ENCODE measurements around the gene GRM8.

The GRM8 gene

GRCh38 chr7:127177156-127177555, 75.6 kb downstream of the GRM8 start:
- no peak overlapping the region for H3K9ac ChIP-seq (ENCODE audit: insufficient read length, low read depth)
- no peak overlapping the region for H3K4me3 ChIP-seq (ENCODE audit: insufficient read length, low read depth)
- no peaks in the 10 kb centered on the region for H3K4me1 ChIP-seq (ENCODE audit: insufficient read depth, insufficient read length)
- H3K36me3 ChIP-seq (ENCODE audit: insufficient read depth, insufficient read length, low read length): no peaks in the 10 kb centered on the region
- TF ChIP-seq YY1 (IDR thresholded peaks at IDR 0.05; ENCODE audit: insufficient read depth, insufficient read length) (no peak), SUZ12 (IDR thresholded peaks at IDR 0.05; ENCODE audit: extremely low read depth, insufficient read depth, insufficient read length) (no peak), ZNF274 (IDR thresholded peaks at IDR 0.05; ENCODE audit: low read depth, low read length) (no peak)
- no peaks in the 10 kb centered on the region for H3K27me3 ChIP-seq (ENCODE audit: insufficient read depth, insufficient read length)
- DNase-seq (ENCODE audit: low read depth, low spot score): no peak
- H3K9me3 ChIP-seq (ENCODE audit: insufficient read depth, low read length): no peaks in the 10 kb centered on the region

- Histone ChIP-seq H3K4me3 (ENCODE audit: insufficient read length, low read depth) (no peak overlapping the region), H3K4me1 (ENCODE audit: insufficient read depth, insufficient read length) (no peaks in the 10 kb centered on the region), H3K27me3 (ENCODE audit: insufficient read depth, insufficient read length) (no peaks in the 10 kb centered on the region), H3K9me3 (ENCODE audit: insufficient read depth, low read length) (no peaks in the 10 kb centered on the region), H3K36me3 (ENCODE audit: insufficient read depth, insufficient read length, low read length) (no peaks in the 10 kb centered on the region), H3K9ac (ENCODE audit: insufficient read length, low read depth) (no peak overlapping the region)
- no peak for DNase-seq (ENCODE audit: low read depth, low spot score)
- TF ChIP-seq ZNF274 (IDR thresholded peaks at IDR 0.05; ENCODE audit: low read depth, low read length) (no peak), SUZ12 (IDR thresholded peaks at IDR 0.05; ENCODE audit: extremely low read depth, insufficient read depth, insufficient read length) (no peak), YY1 (IDR thresholded peaks at IDR 0.05; ENCODE audit: insufficient read depth, insufficient read length) (no peak)
Observed at GRCh38 chr7:127162366-127162765, 90.4 kb downstream of the GRM8 start.

GRCh38 chr7:127158659-127159058, 94.1 kb downstream of the GRM8 start:
- DNase-seq (ENCODE audit: low read depth, low spot score): peak; percentile 13
- Histone ChIP-seq H3K36me3 (ENCODE audit: insufficient read depth, insufficient read length, low read length) (no peaks in the 10 kb centered on the region), H3K4me3 (ENCODE audit: insufficient read length, low read depth) (no peak overlapping the region), H3K9ac (ENCODE audit: insufficient read length, low read depth) (no peak overlapping the region), H3K4me1 (ENCODE audit: insufficient read depth, insufficient read length) (no peaks in the 10 kb centered on the region), H3K27me3 (ENCODE audit: insufficient read depth, insufficient read length) (no peaks in the 10 kb centered on the region), H3K9me3 (ENCODE audit: insufficient read depth, low read length) (no peaks in the 10 kb centered on the region)
- TF ChIP-seq YY1 (IDR thresholded peaks at IDR 0.05; ENCODE audit: insufficient read depth, insufficient read length): no peak
- no peak for TF ChIP-seq ZNF274 (IDR thresholded peaks at IDR 0.05; ENCODE audit: low read depth, low read length)
- TF ChIP-seq SUZ12 (IDR thresholded peaks at IDR 0.05; ENCODE audit: extremely low read depth, insufficient read depth, insufficient read length): no peak

- no peak overlapping the region for H3K4me3 ChIP-seq (ENCODE audit: insufficient read length, low read depth)
- DNase-seq (ENCODE audit: low read depth, low spot score): no peak
- no peaks in the 10 kb centered on the region for H3K27me3 ChIP-seq (ENCODE audit: insufficient read depth, insufficient read length)
- H3K4me1 ChIP-seq (ENCODE audit: insufficient read depth, insufficient read length): no peaks in the 10 kb centered on the region
- H3K36me3 ChIP-seq (ENCODE audit: insufficient read depth, insufficient read length, low read length): no peaks in the 10 kb centered on the region
- H3K9ac ChIP-seq (ENCODE audit: insufficient read length, low read depth): no peak overlapping the region
- no peaks in the 10 kb centered on the region for H3K9me3 ChIP-seq (ENCODE audit: insufficient read depth, low read length)
- TF ChIP-seq SUZ12 (IDR thresholded peaks at IDR 0.05; ENCODE audit: extremely low read depth, insufficient read depth, insufficient read length) (no peak), YY1 (IDR thresholded peaks at IDR 0.05; ENCODE audit: insufficient read depth, insufficient read length) (no peak), ZNF274 (IDR thresholded peaks at IDR 0.05; ENCODE audit: low read depth, low read length) (no peak)
Observed at GRCh38 chr7:127154958-127155357, 97.8 kb downstream of the GRM8 start.

GRCh38 chr7:127154101-127154500, 98.6 kb downstream of the GRM8 start:
- no peak overlapping the region for H3K9ac ChIP-seq (ENCODE audit: insufficient read length, low read depth)
- no peaks in the 10 kb centered on the region for H3K36me3 ChIP-seq (ENCODE audit: insufficient read depth, insufficient read length, low read length)
- no peak for DNase-seq (ENCODE audit: low read depth, low spot score)
- no peaks in the 10 kb centered on the region for H3K9me3 ChIP-seq (ENCODE audit: insufficient read depth, low read length)
- H3K4me3 ChIP-seq (ENCODE audit: insufficient read length, low read depth): no peak overlapping the region
- H3K27me3 ChIP-seq (ENCODE audit: insufficient read depth, insufficient read length): no peaks in the 10 kb centered on the region
- H3K4me1 ChIP-seq (ENCODE audit: insufficient read depth, insufficient read length): no peaks in the 10 kb centered on the region
- TF ChIP-seq ZNF274 (IDR thresholded peaks at IDR 0.05; ENCODE audit: low read depth, low read length): no peak
- no peak for TF ChIP-seq SUZ12 (IDR thresholded peaks at IDR 0.05; ENCODE audit: extremely low read depth, insufficient read depth, insufficient read length)
- no peak for TF ChIP-seq YY1 (IDR thresholded peaks at IDR 0.05; ENCODE audit: insufficient read depth, insufficient read length)

- TF ChIP-seq SUZ12 (IDR thresholded peaks at IDR 0.05; ENCODE audit: extremely low read depth, insufficient read depth, insufficient read length): no peak
- TF ChIP-seq YY1 (IDR thresholded peaks at IDR 0.05; ENCODE audit: insufficient read depth, insufficient read length): no peak
- TF ChIP-seq ZNF274 (IDR thresholded peaks at IDR 0.05; ENCODE audit: low read depth, low read length): no peak
- Histone ChIP-seq H3K36me3 (ENCODE audit: insufficient read depth, insufficient read length, low read length) (no peaks in the 10 kb centered on the region), H3K9ac (ENCODE audit: insufficient read length, low read depth) (no peak overlapping the region), H3K9me3 (ENCODE audit: insufficient read depth, low read length) (no peaks in the 10 kb centered on the region), H3K4me1 (ENCODE audit: insufficient read depth, insufficient read length) (no peaks in the 10 kb centered on the region), H3K27me3 (ENCODE audit: insufficient read depth, insufficient read length) (no peaks in the 10 kb centered on the region), H3K4me3 (ENCODE audit: insufficient read length, low read depth) (no peak overlapping the region)
- DNase-seq (ENCODE audit: low read depth, low spot score): no peak
Observed at GRCh38 chr7:127153315-127153714, 99.4 kb downstream of the GRM8 start.

GRCh38 chr7:127152423-127152822, 100.3 kb downstream of the GRM8 start:
- Histone ChIP-seq H3K27me3 (ENCODE audit: insufficient read depth, insufficient read length) (no peaks in the 10 kb centered on the region), H3K9ac (ENCODE audit: insufficient read length, low read depth) (no peak overlapping the region), H3K36me3 (ENCODE audit: insufficient read depth, insufficient read length, low read length) (no peaks in the 10 kb centered on the region), H3K4me3 (ENCODE audit: insufficient read length, low read depth) (no peak overlapping the region), H3K9me3 (ENCODE audit: insufficient read depth, low read length) (no peaks in the 10 kb centered on the region), H3K4me1 (ENCODE audit: insufficient read depth, insufficient read length) (no peaks in the 10 kb centered on the region)
- TF ChIP-seq SUZ12 (IDR thresholded peaks at IDR 0.05; ENCODE audit: extremely low read depth, insufficient read depth, insufficient read length) (no peak), ZNF274 (IDR thresholded peaks at IDR 0.05; ENCODE audit: low read depth, low read length) (no peak), YY1 (IDR thresholded peaks at IDR 0.05; ENCODE audit: insufficient read depth, insufficient read length) (no peak)
- DNase-seq (ENCODE audit: low read depth, low spot score): no peak
